IMR-90 (cell line): ENCODE data around the gene NOL8.

ENCODE experiments used
- BHLHE40 ChIP-seq: fragments of 150-350 bp; IDR thresholded peaks from 2 replicates; pipeline ENCODE4 v1.6.1; 2016; ENCODE audit warnings: mild to moderate bottlenecking, low read depth, low read length
- CTCF ChIP-seq: conservative IDR thresholded peaks from 2 replicates; pipeline ENCODE4 v1.5.1; 2012; ENCODE audit warnings: mild to moderate bottlenecking, low read depth, low read length, improper control_type of control experiment
- POLR2A ChIP-seq: IDR thresholded peaks from 2 replicates; pipeline ENCODE4 v1.6.1; 2012; ENCODE audit warnings: mild to moderate bottlenecking, low read depth, low read length
- RAD21 ChIP-seq: IDR thresholded peaks from 2 replicates; pipeline ENCODE4 v1.6.1; 2012; ENCODE audit warnings: low read length, improper control_type of control experiment
- USF2 ChIP-seq: fragments of 150-350 bp; IDR thresholded peaks from 2 replicates; pipeline ENCODE4 v1.6.1; 2017; ENCODE audit warnings: mild to moderate bottlenecking, antibody characterized with exemption, low read length, low read depth

GRCh38 chr9:92265154-92265553 lies 60.0 kb downstream of the NOL8 start:
- TF ChIP-seq POLR2A (no peak), CTCF (no peak), RAD21 (no peak), BHLHE40 (no peak), USF2 (no peak)
